GM12873 (cell line): ENCODE results near the gene TAS1R3.

Experiments used
- TF ChIP-seq, protein P1 (sequence below): IDR thresholded peaks from 2 replicates; pipeline ENCODE4 v1.5.1; 2012; ENCODE audit warnings: low read depth, mild to moderate bottlenecking, moderate library complexity, low read length, control low read depth; ENCODE audit not compliant: insufficient read depth; ENCODE audit errors: missing control alignments

TAS1R3 gene

DNA sequence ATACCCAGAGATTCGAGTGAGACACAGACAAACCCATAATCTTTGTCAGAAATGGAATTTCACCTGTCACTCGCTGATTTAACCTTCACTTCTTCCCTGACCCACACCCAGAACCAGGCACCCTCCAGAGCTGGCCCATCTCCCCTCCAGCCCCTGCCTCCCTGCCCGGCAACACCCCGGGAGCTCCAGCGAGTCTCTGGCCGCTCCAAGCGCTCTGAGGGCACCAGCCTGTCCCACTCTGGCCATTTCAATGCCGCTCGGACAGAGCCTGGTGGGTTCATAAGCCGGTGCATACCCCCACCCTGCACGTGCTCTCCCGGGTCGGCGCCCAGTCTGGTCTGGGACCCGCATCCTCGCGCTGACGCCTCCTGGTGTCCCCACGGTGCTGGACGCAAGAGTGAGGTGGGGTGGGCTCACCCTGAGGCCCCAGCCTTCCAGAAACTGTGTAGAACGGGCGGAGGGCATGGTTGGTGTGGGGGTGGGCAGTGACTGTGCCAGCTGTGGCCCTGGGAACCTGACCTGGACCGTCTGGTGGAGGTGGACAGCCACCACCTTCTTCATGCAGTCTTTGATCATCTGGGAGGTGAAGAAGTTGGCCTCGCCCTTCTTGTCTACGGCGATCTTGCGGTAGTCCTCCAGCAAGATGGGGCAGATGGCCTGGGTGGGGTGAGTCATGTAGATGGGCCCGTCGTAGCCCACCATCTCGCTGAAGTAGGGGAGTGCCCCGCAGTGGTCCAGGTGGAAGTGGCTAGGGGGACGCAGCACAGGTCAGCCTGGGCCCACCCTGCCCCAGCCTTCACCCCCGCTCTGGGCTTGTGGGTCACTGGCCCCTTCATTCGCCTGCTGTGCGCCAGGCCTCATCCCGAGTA lies 12.1 kb upstream of the TAS1R3 start:
- TF ChIP-seq, protein P1, sequence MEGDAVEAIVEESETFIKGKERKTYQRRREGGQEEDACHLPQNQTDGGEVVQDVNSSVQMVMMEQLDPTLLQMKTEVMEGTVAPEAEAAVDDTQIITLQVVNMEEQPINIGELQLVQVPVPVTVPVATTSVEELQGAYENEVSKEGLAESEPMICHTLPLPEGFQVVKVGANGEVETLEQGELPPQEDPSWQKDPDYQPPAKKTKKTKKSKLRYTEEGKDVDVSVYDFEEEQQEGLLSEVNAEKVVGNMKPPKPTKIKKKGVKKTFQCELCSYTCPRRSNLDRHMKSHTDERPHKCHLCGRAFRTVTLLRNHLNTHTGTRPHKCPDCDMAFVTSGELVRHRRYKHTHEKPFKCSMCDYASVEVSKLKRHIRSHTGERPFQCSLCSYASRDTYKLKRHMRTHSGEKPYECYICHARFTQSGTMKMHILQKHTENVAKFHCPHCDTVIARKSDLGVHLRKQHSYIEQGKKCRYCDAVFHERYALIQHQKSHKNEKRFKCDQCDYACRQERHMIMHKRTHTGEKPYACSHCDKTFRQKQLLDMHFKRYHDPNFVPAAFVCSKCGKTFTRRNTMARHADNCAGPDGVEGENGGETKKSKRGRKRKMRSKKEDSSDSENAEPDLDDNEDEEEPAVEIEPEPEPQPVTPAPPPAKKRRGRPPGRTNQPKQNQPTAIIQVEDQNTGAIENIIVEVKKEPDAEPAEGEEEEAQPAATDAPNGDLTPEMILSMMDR, result no peak

DNA sequence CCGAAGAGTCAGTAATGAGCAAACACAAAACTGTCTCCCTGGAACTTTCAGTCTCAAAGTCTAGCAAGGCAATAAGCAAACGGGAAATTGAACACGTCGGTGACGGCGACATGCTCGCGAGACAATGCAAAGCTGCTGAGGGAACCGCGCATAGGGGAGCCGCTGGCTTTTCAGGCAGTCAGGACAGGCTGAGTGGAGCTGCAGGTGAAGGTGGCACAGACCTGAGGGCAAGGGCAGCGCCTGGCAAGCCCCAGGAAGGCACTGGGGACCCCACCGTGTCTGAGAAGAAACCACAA lies 11.5 kb upstream of the TAS1R3 start:
- TF ChIP-seq, protein P1, result no peak

DNA sequence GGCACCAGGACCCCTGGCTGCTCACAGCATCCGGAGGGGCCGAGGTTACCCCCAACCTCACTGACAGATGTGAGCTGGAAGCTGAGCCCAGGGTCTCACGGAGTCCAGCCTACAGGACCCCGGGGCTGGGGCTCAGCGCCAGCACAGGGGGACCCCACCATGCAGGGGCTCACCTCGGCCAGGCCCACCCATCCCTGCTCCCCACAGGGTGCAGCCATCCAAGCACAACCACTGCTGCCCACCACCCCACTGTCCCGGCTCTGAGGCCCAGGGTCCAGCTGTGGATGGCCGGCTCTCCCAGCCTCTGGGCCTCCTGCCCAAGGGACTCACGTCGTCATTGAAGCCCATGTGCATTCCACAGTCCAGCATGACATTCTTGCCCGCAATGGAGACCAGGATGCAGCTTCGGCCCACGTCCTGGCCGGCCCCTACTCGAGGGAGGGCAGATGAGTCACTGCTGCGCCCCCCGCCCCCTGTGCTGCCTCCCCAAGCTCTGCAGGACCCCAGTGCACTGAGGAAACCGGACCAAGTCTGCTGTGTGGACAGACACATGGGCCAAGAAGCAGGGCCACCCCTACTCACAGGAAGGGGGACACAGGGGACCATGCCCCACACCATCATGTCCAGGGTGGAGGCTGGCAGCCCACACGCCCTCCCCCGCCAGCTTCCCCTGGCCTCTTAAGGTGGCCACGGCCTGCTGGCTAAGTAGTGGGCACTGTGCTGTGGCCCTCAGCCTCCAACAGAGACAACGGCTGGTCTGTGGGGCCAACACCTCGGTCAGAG lies 10.2 kb upstream of the TAS1R3 start:
- TF ChIP-seq, protein P1, result no peak

DNA sequence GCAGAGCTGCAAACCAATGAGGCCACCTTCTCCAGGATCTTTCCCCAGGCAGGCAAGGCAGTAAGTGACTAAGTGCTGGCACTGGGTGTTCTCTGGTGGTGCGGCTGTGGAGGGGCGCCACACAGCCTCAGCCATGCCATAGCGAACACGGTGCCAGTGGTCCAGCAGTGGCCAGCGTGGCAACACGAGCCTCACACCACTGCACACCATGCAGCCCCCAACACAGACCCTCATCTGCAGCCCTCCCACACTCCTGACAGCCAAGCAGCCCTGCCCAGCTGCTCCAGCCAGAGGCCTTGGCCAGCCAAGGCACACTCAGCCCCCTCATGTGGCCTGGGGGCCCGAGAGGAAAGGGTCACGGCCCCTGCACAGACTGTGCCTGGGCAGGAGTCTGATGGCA lies 9.6 kb upstream of the TAS1R3 start:
- TF ChIP-seq, protein P1, result no peak

DNA sequence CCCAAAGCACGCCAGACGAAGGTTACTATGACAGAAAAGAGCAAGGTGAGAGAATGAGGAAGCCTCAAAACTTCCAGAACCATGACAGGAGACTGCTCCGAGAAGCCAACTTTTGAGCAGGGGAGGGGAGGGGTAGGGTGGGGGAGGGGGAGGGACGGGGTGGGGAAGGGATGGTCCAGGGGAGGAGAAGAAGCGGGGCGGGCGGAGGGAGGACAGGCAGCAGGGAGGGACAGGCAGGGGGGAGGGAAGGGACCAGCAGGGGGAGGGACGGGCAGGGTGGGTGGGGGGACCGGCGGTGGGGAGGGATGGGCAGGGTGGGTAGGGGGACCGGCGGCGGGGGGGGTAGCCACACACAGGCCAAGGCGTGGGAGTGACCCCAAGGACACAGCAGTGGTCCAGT lies 8.7 kb upstream of the TAS1R3 start:
- TF ChIP-seq, protein P1, result no peak

DNA sequence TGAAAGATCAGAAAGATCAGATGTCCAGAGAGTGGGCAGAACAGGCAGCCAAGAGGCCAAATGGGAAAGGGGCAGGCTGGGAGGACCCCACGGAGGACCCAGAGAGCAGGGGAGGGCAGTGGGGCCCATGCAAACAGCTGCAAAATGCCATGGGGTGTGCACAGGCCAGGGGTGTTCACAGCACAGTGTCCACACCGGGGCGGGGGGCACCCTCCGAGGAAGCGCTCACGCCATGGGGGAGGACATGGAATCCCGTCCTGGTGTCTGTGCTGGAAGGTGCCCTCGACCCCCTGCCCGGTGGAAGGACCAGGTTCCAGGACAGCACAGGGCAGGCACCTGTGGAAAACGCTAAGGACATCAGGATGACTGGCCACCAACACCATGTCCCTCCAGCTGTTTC lies 8.1 kb upstream of the TAS1R3 start:
- TF ChIP-seq, protein P1, result no peak

DNA sequence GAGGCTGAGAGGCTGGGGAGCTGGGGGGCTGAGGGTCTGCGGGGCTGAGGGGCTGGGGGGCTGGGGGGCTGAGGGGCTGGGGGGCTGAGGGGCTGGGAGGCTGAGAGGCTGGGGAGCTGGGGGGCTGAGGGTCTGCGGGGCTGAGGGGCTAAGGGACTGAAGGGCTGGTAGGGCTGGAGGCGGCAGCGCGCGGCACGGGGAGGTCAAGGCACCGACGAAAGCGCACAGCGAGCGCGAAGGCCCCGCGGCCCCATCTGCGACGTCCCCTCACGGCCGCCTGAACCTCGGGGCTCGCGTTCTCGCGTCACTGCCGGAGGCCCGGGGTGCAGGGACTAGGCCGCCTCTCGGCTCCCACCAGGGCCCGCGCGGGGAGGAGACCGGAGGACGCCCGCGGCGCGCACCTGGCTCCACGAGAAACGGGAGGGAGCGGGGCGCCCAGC lies 7.0 kb upstream of the TAS1R3 start:
- TF ChIP-seq, protein P1, result no peak
